Measurements from ENCODE around the gene FIGLA. TPM values are rescaled to one million over a fixed set of nuclear protein-coding genes. Genes with fewer than 3 reads are reported as not detected.

The FIGLA gene, protein sequence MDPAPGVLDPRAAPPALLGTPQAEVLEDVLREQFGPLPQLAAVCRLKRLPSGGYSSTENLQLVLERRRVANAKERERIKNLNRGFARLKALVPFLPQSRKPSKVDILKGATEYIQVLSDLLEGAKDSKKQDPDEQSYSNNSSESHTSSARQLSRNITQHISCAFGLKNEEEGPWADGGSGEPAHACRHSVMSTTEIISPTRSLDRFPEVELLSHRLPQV
- total RNA-seq = not detected
- long read RNA-seq = 0 reads

DNA sequence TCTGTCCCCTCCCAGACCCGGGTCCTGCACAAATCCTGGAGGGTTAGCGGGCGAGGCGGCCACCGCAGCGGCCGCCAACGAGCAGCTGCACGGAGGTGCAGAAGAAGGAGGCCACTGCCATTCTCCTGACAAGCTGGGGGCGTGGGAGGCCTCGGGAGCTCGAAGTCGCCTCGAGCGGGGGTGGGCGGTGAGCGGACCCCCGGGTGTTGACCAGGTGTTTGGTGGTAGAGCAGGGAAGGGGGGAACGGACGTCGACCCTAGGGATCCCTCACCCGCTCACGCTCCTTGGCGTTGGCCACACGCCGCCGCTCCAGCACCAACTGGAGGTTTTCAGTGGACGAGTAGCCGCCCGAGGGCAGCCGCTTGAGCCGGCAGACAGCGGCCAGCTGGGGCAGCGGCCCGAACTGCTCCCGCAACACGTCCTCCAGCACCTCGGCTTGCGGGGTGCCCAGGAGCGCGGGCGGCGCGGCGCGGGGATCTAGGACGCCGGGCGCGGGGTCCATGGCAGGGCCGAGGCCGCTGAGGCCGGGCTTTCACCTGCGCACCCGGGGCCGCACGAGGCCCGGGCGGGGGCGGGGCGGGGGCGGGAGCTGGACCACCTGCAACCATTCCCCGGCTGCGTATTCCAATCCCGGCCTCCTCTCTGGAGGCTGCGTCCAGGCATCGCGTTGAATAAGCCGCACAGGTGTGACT lies at the start of gene FIGLA:
Gene FIGLA (minus strand): TSS at position 508 of the 693 bp plus-strand sequence. CDS start 5 bp downstream, at position 503.
- intact Hi-C loops (cut with DNase I) = loop anchor here (5.0 kb wide), 1 partner anchor 157 kb away; no protein-coding TSS in a partner anchor
- DNase-seq (ENCODE audit: low spot score) = no peak

DNA sequence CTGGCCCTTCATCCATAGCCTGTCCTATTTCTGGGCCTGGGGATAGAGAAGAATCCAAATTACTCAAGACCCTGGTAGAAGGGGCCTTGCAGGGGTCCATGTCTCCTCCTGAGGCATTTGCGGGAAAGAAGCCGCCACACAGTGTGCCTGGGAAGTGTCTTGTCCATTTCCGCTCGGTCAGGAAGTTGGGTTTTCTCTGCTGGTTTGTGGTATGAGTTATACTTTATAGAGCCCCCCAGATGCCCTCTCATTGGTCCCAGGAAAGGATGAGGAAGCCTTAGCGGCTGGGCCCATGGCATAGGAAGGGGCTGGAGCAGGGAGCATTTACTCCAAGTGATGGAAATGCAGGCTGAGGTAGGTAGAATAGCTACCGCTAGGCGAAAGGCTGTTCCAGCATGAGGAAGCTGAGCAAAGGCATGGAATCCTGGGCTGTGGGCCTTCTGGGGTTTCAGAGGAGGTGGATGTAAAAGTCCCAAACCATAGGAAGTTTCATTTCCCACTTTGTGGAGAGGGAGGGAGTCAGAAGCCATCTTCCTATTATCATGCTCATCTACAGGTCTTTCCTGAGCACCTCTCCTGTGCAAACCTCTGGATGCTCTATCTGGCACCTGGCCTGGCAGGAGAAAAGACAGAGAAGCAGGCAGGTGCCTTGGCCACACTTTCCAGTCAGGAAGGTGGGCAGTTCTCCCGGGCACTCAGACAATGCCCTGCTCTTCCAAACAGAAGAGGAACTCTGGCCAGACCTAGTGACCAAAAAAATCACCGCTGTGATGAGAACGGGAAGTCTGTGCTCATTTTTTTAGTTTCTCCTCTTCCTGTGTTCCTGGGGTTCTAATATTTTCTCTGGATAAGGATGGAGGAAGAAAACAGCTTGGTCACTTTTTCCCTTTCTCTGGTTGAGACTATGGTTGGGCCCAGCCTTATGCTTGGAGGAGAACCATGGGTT lies 47.8 kb upstream of the FIGLA start:
- DNase-seq (ENCODE audit: low spot score) = no peak
- intact Hi-C loops (cut with DNase I) = no loop called here

DNA sequence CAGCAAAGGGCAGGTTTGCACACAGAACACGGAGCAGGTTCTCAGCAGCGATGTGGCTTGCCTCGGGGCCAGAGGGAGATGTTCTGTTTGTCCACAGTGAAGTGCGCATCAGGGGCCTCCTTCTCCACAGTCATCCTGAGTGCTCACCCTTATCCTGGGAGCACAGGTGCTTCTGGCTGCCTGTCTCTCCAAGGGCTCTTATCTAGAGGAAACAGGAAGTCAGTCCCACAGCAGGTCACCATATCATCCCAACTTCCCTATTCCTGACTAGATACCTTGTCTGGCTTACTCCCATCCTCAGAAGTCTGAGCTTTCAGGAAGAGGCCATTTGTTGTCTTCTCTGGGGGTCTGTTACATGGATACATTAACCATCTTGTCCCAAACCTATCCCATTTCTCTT lies 45.2 kb upstream of the FIGLA start, which contains the start of gene CD207:
Gene CD207 (minus strand): TSS at position 174 of the 400 bp plus-strand sequence. CDS start 40 bp downstream, at position 134.
- intact Hi-C loops (cut with DNase I) = no loop called here

DNA sequence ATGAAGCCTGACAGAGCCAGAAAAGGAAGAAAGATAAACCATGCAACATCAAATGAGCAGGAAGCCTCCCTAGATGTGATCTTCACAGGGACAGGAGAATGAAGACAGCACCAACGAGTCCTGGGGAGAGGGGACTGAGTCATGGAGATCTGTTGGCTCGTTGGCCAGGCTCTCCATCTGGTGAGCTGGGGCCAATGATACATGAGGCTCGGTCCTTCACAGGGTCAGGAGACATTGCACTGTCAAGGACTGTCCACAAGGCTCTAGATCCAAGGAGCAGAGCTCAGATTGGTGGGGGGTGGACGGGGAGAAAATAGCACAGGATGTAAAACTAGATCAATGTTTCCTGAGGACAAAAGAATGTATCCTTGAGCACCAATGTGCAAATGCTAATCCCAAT lies 44.4 kb upstream of the FIGLA start:
- intact Hi-C loops (cut with DNase I) = no loop called here
- no peak for DNase-seq (ENCODE audit: low spot score)

More for the DNA sequence above, 45.2 kb upstream of the FIGLA start, which contains the start of gene CD207:
- DNase-seq (ENCODE audit: low spot score) = no peak

DNA sequence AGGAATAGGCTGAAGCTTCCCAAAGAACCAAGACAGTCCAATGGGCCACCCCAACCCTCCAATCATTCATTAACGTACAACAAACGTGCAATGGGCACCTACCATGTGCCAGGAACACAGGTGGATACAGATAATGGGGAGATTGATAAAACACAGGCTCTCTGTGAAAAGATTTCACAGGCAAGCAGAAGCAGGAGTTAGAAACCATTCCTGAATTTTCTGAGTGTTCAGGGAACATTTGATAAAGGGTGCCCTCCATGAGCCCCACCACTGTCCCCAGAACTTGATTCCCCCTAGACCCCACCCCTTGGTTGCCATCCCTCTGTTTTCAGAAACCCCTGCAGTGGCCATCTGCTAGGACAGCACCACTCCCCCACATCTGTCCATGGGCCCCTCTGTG lies 43.7 kb upstream of the FIGLA start:
- no peak for DNase-seq (ENCODE audit: low spot score)
- intact Hi-C loops (cut with DNase I) = no loop called here

DNA sequence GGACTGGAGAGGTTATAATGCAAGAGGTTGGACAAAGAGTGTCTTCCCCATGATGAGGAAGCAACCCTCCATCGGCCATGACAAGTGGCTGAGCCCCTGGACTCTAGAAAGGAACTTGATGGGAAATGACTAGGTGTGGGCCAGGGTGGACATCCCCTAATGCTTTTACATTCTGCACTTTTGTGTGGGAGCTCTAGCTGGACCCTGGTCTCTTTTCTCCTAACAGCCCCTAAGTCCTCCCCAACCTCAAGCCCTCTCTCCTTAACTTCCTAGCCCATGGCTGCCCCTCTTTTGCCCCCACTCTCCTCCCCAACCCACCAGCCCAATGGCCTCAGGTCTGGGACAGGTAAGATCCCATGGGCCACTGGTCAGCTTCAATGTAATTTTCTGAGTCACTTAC lies 42.8 kb upstream of the FIGLA start:
- intact Hi-C loops (cut with DNase I) = no loop called here
- no peak for DNase-seq (ENCODE audit: low spot score)

DNA sequence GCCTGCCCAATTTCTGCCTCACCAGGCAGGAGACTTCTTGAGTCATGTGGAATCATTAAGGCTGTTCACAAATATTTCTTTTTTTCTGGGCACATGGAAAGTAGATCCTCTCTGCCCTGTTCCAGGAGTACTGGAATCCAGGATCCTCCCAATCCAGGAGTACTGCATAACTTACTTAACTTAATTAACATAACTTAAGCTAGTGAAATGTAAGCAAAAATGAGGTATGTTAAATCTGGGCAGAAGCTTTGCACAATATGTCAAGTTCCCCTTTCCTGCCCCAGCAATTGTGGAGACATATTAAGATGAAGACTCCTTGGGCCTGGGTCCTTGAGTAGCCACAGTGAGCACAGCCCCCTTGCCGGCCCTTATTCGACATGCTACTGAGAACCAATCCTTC lies 41.9 kb upstream of the FIGLA start:
- no peak for DNase-seq (ENCODE audit: low spot score)
- intact Hi-C loops (cut with DNase I) = no loop called here

DNA sequence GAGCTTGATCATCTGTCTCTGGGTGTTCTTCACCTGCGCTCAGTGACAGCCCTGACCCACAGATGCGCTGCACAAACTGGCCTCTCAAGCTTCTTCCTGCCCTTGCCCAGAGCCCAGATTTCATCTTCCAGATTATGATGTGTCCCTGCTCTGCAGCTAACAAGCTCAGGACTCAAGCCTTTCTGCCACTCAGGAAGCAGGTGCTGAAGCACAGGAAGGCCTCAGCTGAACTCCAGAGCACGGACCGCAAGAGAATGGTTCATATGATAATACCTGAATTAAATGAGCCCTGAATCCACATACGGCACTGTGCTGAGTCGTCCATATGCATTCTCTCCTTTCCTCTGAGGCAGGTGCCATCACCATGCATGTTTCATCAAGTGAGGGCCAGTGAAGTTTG lies 41.4 kb upstream of the FIGLA start:
- intact Hi-C loops (cut with DNase I) = no loop called here
- DNase-seq (ENCODE audit: low spot score) = no peak

DNA sequence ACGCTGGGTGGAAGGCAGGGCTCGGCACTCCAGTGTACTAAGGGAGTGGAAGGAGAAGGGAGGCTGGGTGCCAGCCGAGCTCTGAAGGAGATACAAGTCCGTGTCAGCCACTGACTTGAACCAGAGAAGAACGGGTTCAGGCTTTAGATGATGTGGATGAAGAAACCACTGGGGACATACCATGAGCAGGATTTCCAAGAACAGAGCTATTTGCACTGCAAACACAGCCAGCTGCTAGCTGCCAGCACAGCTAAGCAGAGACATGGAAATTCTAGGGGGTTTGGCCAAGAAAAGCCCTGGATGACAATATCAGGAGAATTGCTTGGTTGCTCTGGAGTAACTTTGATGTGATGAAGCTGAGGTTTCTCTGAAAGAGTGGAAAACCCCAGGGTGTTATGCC lies 39.9 kb upstream of the FIGLA start:
- intact Hi-C loops (cut with DNase I) = no loop called here
- DNase-seq (ENCODE audit: low spot score) = no peak

DNA sequence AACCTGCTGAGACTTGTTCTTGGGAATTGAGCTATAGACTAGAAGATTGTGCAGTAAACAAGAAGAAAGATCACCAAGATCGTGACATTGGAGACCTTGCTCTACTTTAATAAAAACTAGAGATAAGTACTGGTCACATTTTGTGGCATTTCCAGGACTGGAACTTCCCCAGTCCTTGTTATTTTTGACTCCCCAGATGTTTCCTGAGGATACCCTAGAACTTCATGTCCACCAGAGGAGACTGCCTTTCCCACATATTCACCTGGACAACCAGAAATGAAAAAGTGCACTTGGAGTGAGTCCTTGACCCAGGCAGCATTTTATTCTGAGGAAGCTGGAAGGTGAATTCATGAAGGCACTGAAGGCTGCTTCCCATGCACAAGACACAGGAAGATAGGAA lies 39.5 kb upstream of the FIGLA start:
- intact Hi-C loops (cut with DNase I) = no loop called here

DNA sequence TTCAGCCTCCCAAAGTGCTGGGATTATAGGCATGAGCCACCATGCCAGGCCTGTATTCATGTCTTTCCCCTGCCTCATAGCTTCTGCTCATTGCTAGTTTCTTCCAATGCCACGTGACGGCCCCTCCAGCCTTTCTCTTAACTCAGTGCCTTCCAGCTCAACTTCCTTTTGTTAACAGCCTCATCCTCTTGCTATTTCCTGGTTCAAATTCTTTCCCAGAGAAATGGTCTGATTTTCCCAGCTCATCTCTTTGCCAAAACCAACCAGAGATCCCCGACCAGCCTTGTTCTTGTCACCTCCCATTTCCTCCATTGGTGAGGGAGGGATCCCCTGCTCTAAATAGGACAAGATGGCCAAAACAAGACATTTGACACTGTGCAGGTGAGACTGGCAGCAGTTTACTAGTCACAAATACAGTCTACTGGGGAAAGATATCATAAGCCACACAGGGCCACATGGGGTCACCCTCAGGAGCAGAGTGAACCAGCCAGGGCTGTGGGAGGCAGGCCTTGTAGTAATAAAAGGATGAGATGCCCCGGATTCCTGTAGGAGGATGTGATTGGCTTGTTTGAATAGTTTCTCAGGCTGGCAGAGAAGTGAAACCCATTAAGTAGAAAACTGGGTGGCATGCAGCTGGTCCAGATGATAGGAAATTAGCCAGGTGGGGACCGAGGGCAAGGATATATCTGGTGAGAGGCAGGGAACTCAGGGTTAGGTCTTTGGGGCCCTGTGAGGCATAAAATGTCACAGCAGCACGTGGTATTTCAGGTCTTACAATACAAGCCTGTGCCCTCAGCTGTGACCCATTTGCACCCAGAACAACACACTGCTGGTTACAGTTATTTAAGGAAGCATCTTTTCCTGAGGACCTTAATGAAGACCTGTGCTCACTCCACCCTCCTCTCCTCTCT lies 38.7 kb upstream of the FIGLA start:
- intact Hi-C loops (cut with DNase I) = no loop called here
- DNase-seq (ENCODE audit: low spot score) = no peak

More for the DNA sequence above, 39.5 kb upstream of the FIGLA start:
- no peak for DNase-seq (ENCODE audit: low spot score)

DNA sequence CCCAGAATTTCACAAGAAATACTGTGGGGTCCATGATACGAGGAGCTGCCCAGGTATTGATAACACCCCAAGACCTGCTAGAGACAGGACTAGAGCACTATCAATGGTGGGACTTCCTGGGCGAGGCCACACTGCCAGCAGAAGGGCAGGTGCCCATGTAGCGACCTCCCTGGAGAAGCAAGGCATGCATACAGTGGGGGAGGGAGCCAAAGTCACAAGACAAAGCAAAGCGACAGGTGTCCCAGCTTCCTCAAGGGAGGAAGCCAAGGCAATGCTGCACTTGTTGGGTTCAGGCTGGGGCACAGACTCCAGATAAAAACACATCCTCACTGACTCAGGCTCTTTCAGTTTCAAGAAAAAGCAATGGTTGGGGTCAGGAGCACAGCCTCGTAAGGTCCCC lies 37.7 kb upstream of the FIGLA start:
- intact Hi-C loops (cut with DNase I) = no loop called here

DNA sequence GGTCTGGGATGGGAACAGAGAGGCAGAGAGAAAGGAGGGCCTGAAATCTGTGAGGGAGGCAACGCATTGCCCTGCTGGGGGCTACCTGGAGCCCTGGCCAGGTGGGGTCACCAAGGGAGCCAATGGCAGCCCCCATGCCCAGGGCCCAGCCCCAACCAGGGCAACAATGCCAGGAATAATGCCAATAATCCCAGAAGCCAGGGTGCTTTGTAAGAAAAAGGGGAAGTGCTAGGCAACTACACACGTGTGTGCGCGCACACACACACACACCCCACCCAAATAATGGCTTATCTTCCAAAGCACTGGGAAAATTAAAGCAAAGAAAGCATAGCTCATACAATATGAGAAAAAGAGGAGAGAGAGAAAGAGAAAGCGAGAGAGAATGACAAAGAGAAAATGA lies 36.9 kb upstream of the FIGLA start:
- intact Hi-C loops (cut with DNase I) = no loop called here
- DNase-seq (ENCODE audit: low spot score) = no peak

More for the DNA sequence above, 37.7 kb upstream of the FIGLA start:
- no peak for DNase-seq (ENCODE audit: low spot score)

DNA sequence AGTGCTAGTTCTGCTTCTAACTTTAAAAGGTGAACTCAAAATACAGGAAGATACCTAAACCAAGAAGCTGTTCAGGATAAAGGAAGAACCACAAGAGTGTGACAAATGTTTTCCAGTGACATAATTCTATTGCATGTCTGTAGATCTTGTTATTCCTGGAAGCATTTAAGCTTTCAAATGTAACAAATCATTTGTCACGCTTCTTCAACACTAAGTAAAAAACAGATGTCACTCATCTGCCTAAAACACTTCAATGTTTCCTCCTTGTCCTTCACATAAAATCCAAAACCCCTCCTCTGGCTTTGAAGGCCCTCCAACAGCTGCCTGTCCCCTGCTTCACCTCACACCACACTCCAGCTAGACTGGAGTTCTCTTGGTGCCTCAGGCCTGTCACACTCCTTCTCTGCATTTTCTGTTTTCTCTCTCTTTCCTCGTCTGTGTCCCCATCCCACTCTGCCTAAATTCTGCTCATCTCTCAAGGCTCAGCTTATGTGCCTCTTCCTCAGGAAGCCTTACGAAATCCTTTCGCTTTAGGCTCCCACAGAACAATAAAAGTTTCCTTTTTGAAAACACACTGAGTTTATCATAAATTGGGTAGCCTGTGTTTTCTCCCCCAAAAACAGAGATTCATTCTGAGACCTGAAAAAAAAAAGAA lies 36.4 kb upstream of the FIGLA start:
- intact Hi-C loops (cut with DNase I) = no loop called here
- no peak for DNase-seq (ENCODE audit: low spot score)

DNA sequence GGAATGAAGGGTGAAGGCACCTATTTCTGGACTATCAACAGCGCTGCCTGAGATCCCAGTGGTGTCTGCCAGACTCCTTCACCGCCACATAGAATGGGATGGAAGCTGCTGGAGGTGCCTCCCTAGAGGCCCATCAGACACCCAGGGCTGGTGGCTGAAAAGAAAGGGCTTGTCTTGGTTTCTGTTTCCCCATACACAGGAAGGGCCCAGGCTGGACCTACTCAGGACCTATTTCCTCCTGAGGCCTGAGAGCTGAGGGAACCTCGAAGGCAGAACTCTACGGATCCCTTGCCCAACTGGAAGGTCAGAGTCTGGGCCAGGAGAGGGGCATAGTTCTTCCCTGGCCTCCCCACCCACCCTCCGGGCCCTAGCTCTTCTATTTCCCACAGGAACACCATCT lies 32.8 kb upstream of the FIGLA start:
- intact Hi-C loops (cut with DNase I) = no loop called here
- no peak for DNase-seq (ENCODE audit: low spot score)

DNA sequence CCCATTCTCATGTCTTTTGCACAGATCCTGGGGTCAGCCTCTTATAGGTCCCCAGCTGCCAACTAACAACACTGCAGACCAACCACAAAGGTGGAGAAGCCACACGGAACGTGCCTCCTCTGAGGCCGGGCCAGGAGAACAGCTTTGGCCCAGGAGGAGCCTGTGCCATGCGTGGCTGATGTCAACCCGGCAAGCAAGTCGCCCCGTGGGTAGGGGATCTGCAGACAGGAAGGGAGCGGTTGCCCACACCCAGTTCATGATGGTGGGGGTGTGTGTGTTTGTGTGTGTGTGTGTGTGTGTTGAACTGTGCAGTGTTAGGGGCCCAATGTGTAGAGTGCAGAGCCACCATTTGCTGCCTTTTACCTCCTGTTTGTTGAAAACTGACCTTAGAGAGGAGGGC lies 32.4 kb upstream of the FIGLA start:
- intact Hi-C loops (cut with DNase I) = no loop called here
- no peak for DNase-seq (ENCODE audit: low spot score)

DNA sequence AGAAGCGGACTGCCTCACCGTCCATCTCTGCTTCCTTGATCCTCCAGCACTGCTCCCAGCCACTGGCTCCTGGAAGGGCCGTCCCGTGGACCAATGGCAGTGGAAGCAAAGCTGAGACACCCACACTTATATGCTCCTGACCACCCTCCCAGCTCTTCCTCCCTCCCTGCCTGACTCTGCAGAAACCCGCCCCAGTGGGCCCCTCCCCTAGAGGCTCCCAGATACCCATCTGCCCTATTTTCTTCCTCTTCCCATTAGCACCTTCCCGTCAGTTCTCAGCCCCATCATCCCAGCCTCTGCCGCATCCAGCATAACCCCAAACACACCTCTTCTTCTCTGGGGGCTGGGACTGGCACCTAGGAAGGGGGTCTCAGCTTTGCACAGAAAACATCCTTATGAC lies 30.1 kb upstream of the FIGLA start, which contains the start of gene CLEC4F:
Gene CLEC4F (minus strand): TSS at position 101 of the 400 bp plus-strand sequence. CDS start 76 bp downstream, at position 25.
- intact Hi-C loops (cut with DNase I) = no loop called here
- DNase-seq (ENCODE audit: low spot score) = no peak

DNA sequence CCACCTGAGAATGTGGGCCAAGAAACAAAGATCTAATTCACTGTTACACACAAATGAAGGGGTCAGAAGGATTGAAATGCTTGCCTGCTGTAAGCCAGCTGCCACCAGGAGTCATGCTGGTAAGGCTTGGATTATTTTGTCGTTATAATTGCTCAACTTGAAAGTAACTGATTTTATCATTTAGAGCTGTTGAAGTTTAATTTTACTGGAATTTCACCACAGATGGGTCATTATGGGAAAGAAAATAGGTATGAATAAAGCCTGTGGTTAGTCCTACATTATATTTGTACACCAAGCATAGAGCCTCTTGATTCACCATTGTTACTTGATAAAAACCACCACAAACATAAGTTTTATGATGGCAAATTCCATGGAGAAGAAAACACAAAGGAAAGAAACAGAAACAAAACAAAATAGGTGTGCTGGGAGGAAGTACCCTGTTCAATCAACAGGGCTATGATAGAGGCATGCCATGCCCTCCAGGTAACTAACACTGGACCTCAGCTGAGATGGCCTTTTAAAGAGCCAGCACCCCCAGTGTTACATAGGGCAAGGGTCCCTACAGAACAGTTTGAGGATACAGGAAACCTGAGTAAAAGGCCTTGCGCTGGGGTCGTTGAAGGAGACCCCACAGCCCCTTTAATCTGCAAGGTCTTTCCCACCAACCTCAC lies 27.0 kb upstream of the FIGLA start:
- DNase-seq (ENCODE audit: low spot score) = no peak
- intact Hi-C loops (cut with DNase I) = no loop called here

Data from cardiac septum (tissue), 1 donor.